GM12864 (cell line): ENCODE data around the gene CHERP.
A peak's percentile ranks its signal among the peaks of the same experiment; 100 is the strongest.

Experiments
- DNase-seq: peaks from one replicate; pipeline ENCODE4 v3.0.0-alpha.2; 2011; ENCODE audit warnings: low read depth
- H3K4me3 ChIP-seq: 2 replicates; pipeline ENCODE4 v1.5.1; 2011; ENCODE audit warnings: mild to moderate bottlenecking, low read depth, low read length, control low read depth
- TF ChIP-seq, protein P1 (sequence below): IDR thresholded peaks from 2 replicates; pipeline ENCODE4 v1.5.1; 2011; ENCODE audit warnings: low read depth, mild to moderate bottlenecking, moderate library complexity, low read length, control low read depth, inconsistent platforms; ENCODE audit errors: missing control alignments

The CHERP gene

GRCh38 chr19:16586991-16587832 is 45.0 kb upstream of the CHERP start:
- TF ChIP-seq, protein P1, sequence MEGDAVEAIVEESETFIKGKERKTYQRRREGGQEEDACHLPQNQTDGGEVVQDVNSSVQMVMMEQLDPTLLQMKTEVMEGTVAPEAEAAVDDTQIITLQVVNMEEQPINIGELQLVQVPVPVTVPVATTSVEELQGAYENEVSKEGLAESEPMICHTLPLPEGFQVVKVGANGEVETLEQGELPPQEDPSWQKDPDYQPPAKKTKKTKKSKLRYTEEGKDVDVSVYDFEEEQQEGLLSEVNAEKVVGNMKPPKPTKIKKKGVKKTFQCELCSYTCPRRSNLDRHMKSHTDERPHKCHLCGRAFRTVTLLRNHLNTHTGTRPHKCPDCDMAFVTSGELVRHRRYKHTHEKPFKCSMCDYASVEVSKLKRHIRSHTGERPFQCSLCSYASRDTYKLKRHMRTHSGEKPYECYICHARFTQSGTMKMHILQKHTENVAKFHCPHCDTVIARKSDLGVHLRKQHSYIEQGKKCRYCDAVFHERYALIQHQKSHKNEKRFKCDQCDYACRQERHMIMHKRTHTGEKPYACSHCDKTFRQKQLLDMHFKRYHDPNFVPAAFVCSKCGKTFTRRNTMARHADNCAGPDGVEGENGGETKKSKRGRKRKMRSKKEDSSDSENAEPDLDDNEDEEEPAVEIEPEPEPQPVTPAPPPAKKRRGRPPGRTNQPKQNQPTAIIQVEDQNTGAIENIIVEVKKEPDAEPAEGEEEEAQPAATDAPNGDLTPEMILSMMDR: no peak
- no peak for DNase-seq
- peak overlapping the region; percentile 80 for H3K4me3 ChIP-seq

DNA sequence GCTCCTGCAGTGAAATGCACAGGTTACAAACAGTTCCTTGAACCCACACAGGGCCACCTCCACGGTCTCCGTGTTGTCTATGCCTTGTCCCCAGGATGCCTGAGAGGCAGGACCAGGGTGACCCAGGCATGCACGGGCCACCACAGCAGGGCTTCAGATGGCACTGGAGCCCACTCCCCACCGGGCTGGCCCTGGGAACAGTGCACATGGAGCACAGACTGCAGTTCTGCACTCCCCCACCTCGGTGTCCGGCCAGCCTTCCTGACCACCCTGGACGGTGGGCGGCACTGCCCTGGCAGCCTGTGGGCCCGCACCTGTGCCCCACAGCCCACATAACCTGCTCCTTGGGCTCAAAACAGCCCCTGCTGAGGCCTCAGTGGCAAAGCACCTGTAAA is 44.2 kb upstream of the CHERP start:
- DNase-seq: no peak

GRCh38 chr19:16585808-16586476 is 43.7 kb upstream of the CHERP start:
- H3K4me3 ChIP-seq: peak overlapping the region; percentile 80
- TF ChIP-seq, protein P1: no peak
- peak; percentile 83 for DNase-seq

More for the DNA sequence above, 44.2 kb upstream of the CHERP start:
- peak overlapping the region; percentile 80 for H3K4me3 ChIP-seq
- TF ChIP-seq, protein P1: no peak

- H3K4me3 ChIP-seq: peak overlapping the region; percentile 80
- DNase-seq: no peak
- TF ChIP-seq, protein P1: no peak
Observed at GRCh38 chr19:16585094-16585801, 43.0 kb upstream of the CHERP start.

- TF ChIP-seq, protein P1: no peak
Observed at GRCh38 chr19:16584248-16585093, 42.2 kb upstream of the CHERP start.

More at GRCh38 chr19:16584248-16585093, 42.2 kb upstream of the CHERP start:
- peak; percentile 93 for DNase-seq
- H3K4me3 ChIP-seq: peak overlapping the region; percentile 80
